Kidney capillary endothelial cell (primary cell): ENCODE results near the gene COX19.
"Not testable (repeated sequence)": the region's sequence is repeated elsewhere in the genome, so short reads cannot be mapped to it uniquely, and the experiment has no call there.

Experiments
- DNase-seq: peaks from one replicate; pipeline ENCODE4 v3.0.0-alpha.2; 2018; ENCODE audit warnings: low spot score

Gene COX19

GRCh38 chr7:924042-924441 is 51.3 kb downstream of the COX19 start:
- DNase-seq = not testable (repeated sequence)

- DNase-seq = peak; percentile 16
Observed at GRCh38 chr7:923108-924041, 52.0 kb downstream of the COX19 start.

DNA sequence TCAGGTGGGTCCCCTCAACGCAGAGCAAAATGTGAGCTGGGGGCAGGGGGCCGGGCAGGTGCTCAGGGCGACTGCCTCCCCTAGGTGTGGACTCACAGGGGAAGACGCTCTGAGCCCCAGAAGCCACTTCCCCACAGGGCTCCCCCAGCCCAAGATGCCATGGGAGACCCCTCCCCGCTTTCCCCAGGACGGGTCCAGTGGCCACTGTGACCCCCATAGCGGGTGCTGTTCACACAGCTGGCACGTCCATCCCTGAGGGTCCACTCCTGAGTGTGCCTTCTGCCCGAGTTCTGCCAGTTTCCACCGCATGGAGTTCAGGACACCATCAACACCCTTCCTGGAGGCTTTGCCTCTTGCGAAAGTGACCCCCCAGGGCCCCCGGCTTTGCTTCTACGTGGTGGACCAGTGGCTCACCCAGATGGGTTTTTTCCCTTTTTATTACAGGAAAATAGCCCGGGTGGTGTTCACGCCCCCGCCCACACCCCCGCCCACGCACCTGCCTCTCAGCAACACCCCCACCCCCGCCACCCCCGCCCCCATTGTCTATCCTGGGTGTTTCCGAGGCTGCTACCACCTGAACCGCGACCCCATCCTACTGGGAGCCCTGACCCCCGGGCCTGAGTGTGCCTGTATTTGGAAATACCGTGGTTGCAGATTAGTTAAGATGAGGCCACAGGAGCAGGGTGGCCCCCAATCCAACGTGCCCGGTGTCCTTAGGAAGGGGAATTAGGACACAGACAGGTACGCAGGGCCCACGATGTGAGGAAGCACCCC is 52.8 kb downstream of the COX19 start:
- no peak for DNase-seq

- DNase-seq = no peak
Observed at GRCh38 chr7:921581-922333, 53.6 kb downstream of the COX19 start.

DNA sequence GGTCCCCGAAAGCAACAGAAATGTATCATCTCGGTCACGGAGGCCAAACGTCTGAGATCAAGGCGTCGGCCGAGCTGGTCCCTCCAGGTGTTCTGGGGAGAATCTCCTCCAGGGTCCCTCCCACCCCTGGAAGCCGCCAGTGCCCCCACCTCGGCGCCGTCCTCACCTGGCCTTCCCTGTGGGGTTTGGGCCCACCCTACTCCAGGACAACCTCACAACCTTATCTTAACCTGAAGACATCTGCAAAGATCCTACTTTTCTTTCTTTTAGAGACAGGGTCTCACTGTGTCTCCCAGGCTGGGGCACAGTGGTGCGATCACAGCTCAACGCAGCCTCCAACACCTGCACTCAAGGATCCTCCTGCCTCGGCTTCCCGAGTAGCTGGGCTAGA is 54.3 kb downstream of the COX19 start:
- no peak for DNase-seq

DNA sequence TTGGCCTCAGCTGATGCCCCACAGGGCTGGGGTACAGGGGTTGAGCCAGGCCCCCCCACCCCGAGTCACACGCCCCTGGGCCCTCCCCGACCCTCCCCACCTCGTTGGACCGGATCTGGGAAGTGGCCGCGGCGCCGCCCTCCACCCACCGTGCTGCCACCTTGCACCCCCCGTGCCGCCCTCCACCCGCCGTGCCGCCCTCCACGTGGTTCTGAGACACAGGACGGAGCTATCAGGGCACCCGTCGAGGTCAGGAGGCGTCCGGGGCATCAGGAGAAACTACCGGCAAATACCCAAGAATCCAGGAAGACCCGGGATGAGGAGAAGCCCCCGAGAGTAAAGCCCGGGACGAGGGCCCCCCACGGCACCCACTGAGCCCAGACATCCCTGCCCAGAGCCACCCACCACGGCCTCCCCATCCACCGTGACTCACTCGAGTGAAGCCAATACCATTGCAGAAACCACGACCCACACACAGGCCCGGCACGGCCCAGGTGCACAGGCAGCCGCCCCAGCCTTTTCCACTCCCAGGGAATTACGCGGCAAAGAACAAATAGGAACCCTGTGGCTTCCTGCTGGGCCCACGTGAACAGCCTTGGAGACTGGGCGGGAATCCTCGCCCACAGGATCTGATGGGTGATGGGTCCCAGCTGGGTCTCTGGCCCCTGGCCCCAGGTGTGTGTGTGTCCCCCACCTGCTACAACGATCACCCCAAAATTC is 54.8 kb downstream of the COX19 start:
- no peak for DNase-seq

DNA sequence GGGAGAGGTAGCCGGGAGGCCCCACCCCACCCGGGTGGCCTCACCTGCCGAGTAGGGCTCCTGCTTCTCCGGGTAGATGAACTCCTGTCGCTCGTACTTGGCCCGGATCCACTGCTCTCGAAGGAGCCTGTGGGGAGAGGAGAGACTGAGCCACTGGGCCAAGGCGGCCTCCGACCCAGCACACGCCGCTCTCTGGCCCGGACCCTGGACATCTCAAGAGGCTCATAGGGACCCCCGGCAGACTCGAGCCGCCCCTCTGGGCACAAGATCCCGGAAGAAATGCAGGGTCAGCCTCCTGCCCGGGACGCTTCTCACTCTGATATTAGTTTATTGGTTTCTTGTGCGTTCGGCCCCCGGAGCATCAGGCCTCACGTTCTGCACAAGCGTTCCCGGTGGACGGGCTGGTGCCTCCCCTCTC is 55.4 kb downstream of the COX19 start:
- DNase-seq = no peak

- DNase-seq = no peak
Observed at GRCh38 chr7:919114-919442, 56.3 kb downstream of the COX19 start.

DNA sequence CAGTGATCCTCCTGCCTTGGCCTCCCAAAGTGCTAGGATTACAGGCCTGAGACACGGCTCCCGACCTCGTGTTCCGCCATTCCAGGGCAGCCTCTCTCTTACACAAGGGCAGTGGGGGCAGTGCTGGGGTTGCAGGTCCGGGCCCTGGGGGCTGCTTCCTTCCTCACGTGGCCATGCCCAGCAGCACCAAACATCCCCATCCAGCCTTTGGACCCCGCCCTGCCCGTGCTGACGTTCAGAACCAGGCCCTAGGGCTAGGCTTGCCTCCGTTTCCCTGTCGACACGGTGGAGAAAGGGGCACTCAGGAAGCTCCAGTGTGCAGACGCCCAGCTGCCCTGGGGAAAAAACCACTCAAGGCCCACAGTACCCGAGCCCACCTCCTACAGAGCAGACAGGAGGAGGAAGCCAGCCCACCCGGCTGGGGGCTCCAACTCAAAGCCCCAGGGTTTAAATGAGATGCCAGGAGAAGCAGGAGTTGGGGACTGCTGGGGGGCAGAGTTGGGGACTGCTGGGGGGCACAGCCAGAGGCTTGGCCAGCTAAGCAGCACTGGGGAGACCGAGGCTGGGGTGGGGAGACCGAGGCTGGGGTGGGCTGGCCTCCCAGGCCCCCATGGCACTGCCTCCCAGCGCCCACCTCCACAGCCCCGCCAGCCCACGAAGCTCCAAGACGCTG is 56.8 kb downstream of the COX19 start:
- DNase-seq = no peak

DNA sequence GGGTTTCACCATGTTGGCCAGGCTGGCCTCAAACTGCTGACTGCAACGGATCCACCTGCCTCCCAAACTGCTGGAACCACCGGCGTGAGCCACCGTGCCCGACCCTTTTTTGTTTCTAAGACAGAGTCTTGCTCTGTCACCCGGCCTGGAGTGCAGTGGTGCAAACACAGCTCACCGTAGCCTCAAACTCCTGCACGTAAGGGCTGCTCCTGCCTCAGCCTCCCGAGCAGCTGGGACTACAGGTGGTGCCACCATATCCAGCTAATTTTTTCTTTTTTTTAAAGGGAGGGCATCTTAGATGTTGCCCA is 57.3 kb downstream of the COX19 start:
- DNase-seq = no peak

- no peak for DNase-seq
Observed at GRCh38 chr7:917255-918117, 57.9 kb downstream of the COX19 start.

DNA sequence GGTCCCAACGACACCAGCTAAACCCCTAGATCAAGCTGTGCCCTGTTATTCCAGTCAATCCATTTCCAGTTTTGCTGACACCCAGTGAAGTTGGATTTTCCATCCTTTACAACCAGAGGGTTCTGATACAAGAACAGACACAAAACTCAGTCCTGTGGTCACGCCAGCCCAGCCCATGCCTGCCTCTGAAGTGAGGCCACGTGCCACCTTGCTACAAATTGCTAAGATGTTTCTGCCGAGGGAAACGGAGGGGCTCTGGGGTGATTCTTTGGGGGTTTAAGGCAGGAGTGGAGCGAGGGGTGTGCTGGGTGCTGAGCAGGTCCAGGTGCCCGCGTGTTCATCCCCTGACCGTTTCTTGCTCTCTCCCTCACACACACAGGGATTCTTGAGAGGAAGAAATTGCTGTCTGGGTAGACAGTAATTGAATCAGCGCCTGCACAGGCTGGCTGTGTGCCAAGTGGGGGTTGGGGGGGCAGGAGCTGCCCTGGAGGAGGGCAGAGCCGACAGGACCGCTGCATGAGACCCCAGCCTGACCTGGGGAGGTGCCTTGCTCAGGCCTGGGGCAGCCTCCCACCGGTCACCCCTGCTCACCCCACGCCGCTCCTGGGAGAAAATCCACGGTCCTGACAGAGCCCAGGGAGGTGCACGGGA is 58.9 kb downstream of the COX19 start:
- DNase-seq = no peak
